Activated naive CD8-positive, alpha-beta T cell treated with anti-CD3 and anti-CD28 coated beads for 36 hours (primary cell): Measurements from ENCODE around the gene PMM2. TPM values are rescaled to one million over a fixed set of nuclear protein-coding genes. Genes with fewer than 3 reads are reported as not detected.

Experiments used
- total RNA-seq, 2 experiments: library from RNA; stranded (reverse); gene quantifications; one replicate each; pipeline ENCODE4 v1.2.3, GENCODE V29; 2021

Gene PMM2
- total RNA-seq, 2 experiments from 2014 or later: 59.0 to 59.8 TPM

Other genes starting within 250 kb of the PMM2 start
- gene TMEM114, start 207.3 kb upstream of the PMM2 start, total RNA-seq: not detected
- gene METTL22, start 176.1 kb upstream of the PMM2 start, total RNA-seq: 10 to 100 TPM; 25.0 to 26.8 TPM
- gene ABAT, start 123.2 kb upstream of the PMM2 start, total RNA-seq: 1 to 10 TPM; 4.1 to 4.8 TPM
- 10 to 100 TPM; 14.4 to 15.1 TPM for gene TMEM186, start 200 bp upstream of the PMM2 start, total RNA-seq
- gene CARHSP1, start 71.2 kb downstream of the PMM2 start, total RNA-seq: 10 to 100 TPM; 65.2 to 66.4 TPM
- not detected for gene LITAFD, start 84.5 kb downstream of the PMM2 start, total RNA-seq
- gene USP7, start 166.1 kb downstream of the PMM2 start, total RNA-seq: 100 to 1,000 TPM; 167 to 175 TPM